HG03432 (cell line): Measurements from ENCODE around the gene SH3GL1.
A peak's percentile ranks its signal among the peaks of the same experiment; 100 is the strongest.

Source experiments
- ATAC-seq: cut with Tn5 transposase; IDR thresholded peaks from one replicate; pipeline ENCODE4 v1.9.1; 2021; ENCODE audit warnings: mild to moderate bottlenecking, moderate library complexity; ENCODE audit not compliant: unreplicated experiment

The SH3GL1 gene

DNA sequence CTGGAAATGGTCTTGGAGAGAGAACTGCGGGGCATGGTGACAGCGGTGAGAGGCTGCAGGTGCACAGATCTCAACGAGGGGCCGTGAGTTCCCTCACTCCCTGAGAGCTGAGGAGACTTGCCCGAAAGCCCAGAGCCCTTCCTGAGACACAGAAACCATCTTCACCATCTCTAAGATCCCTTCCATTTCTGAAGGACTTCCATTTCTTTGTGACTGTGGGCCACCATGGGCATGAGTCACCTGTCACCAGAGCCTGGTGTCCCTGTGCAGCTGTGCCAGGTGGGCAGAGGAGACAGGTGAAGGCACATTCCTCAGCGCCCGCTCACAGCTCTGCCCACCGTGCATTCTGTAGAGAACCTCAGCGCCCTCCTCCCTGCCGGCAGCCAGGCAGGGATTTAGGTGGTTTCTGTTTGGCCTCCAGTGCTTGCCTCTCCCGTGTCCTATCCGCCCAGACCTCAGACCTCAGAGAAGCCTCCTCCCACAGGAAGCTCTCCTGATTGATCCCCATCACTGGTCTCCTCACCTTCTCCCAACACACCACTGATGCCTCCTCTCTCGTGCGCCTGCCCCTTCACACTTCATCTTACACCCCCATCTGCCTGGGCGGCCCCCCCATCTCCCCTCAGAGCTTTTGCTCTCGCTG lies 24.2 kb downstream of the SH3GL1 start:
- no peak for ATAC-seq

DNA sequence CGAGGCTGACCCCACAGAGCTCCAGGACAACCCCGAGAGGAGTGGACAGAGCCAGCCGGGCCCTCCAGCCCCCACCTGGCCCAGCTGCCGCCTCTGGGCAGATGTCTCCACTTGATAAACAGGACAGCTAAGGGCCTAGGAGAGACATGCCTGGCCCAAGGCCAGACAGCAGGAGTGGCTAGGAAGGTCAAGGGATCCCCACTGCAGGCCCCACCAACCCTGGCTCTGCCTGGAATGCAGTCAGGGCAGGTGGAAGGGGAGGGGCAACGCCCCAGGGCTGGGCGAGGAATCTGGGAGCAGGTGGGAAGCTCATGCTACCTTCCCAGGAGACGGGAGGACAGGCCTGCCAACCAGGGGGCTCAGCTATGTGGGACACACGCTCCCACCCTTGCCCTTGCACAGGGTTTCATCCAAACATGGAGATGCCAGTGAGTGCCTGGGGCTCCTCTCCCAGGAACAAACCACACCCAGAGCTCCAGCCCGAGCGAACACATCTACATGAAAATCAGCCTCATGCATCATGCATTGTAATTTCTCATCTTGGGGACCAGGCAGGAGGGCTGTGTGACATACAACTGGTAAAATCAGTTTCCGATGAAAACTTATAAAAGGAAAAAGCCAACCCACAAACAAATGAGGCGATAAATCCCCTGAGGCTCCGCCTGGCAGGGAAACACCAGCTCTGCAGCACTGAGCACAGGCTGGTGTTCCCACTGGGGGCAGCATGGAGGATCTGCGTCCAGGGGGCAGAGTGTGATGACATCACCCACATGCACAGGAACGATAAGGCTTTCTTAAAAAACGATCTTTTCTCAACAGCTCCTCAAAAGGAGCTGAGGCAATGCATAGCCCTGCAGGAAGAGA lies 25.0 kb downstream of the SH3GL1 start:
- ATAC-seq = no peak

DNA sequence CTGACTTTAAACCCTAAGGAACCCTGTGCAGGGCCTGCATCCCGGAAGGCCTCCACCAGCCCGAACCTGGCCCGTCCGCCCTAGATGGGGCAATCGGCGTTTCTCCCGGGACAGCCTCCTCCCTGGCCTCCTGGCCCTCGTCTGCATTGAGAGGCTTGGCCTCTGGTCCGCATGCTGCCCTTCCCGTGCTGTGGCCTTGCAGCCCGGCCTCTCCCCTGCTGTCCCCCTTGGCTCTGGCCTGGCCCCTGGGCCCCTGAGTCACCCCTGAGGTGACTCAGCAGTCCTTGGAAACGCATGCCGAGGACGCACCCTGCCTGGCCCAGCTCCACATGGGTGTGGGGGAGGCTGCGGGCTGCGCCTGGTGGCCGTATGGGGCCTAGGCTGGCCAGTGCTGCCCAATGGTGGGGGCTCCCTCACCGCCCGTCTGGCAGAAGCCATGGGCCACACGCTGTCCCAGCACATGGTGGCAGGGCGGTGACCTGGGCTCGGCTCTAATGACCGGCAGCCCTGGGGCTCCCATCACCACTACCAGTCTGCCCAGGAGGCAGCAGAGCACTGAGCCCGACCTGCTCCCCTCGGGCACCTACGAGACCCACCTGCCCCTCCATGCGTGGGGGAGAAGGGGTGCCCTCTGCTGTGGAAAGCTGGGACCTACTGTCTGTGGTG lies 25.7 kb downstream of the SH3GL1 start:
- no peak for ATAC-seq

DNA sequence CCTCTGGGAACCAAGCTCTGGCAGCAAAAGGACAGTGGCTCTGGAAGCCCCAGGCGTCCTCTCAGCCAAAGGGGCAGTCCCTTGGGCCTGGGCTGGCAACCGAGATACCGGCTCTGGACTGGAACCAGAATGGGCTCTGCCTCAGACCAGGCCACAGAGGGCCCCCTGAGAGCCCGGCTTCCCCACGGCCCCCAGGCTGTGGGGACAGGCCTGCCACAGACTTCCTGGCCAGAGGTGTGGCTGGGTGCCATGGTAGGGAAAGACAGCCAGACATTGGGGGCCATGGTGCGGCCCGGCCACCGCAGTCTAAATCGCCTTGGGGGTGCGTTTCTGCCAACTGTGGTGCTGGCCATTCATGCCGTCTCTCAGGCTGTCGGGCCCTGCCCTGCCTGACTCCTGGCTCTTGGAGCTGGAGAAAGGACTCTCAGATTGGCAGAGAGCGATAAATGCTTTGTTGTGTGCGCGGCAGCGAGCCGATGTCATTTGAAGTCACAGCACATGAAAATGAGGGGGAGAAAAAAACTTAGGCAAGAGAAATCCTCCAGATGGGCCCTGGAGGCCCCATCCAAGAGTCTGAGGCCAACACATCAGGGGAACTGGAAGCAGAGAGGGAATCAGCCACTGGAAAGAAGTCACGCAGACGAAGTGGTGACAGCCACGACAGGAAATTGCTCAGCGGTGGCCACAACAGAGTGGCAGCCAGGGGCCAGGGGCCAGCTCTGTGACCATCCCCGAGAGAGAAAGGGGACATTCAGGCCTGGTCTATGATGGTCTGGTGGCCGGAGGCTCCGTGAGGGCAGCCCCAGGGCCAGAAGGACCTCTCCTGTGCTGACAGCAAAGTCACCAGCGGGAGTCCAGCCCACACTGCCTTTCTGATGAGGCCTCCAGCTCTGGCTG lies 26.5 kb downstream of the SH3GL1 start:
- no peak for ATAC-seq

DNA sequence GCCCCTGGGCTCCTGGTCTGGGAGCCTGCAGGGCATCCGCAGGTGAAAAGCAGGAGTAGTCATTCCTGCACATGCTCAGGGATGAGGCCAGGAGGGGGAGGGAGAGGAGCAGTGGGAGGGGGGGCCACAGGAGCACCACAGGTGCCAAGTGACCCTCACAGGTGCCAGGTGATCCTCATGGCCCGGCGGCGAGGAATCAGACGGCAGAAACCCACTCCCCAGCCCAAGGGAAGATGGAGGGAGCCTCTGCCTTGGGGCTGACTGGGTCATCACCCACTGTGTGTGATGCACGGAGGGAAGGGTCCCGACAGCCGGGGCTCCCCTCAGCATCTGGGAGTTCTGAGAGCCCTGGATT lies 27.4 kb downstream of the SH3GL1 start:
- ATAC-seq = no peak

DNA sequence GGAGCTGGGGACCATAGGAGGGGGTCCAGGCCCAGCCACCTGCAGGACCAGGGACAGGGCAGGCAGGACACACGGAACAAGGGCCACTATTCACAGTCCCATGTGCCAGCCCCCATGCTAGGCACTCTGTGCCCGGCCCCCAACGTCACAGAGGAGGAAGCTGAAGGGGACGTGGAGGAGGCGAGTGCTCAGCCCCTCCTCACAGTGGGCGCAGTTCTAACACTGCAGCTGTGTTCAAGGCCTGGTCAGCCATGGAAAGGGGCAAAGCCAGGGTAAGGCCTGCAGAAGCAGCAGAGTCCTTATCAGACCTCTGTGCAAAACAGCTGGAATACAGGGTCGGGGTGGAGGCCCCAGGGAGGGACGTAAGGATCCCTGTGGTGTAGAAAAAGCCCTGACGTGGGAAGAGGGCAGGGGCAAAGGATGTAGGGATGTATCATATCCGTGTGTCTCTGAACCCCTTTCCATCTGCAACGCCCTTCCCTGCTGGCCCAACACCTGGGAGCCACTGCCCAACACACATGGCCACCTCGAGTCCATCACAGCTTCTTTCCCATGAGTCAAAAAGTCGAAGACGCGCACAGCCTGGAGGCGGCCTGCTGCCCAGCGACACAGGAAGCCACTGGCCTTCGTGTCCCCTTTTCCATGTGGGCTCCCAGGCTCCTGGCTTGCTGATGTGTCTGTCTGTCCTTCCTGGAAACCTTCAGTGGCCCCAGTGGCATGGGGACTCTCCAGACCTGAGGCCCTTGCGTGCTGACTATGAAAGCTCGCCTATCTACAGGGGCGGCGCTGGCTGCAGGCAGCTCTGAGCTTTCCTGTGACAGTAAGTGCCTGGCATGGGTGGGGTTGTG lies 28.0 kb downstream of the SH3GL1 start:
- ATAC-seq = no peak

DNA sequence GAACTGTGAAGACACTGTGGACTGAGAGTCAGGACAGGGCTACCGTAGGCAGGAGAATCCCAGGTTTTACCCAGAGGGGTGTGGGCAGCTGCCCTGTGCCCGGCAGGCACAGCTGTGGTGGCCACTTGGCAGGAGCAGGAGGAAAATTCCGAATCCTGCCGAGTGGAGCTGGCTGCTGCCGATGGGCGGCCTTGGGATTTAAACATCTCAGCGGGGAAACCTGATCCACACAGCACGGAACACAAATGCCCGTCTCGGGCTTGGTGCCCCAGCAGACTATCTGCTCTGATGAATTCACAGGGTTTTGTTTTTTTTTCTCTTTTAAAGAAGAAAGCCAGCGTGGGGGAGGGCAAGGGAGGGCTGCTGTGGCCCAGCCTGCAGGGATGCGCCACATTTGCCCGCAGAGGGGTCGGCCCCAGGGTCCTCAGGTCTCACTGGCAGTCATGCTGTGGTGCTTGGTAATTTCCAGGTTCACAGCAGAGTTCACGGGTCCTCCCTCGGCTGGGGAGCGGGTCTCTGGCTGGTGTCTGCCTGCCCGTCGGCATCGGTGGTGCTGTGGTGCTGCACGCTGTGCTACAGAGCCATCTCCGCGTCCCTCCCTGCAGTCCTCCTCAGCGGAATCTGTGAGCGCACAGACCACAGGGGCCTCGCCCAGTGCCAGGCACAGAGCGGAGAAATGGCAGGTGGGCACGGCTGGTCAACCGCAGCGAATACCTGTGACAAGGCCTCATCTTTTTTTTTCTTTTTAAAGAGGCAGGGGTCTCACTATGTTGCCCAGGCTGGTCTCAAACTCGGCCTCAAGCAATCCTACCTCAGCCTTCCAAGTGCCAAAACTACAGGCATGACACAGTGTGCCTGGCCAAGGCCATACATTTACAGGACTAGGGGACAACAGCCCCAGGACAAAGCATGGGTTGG lies 28.8 kb downstream of the SH3GL1 start:
- no peak for ATAC-seq

DNA sequence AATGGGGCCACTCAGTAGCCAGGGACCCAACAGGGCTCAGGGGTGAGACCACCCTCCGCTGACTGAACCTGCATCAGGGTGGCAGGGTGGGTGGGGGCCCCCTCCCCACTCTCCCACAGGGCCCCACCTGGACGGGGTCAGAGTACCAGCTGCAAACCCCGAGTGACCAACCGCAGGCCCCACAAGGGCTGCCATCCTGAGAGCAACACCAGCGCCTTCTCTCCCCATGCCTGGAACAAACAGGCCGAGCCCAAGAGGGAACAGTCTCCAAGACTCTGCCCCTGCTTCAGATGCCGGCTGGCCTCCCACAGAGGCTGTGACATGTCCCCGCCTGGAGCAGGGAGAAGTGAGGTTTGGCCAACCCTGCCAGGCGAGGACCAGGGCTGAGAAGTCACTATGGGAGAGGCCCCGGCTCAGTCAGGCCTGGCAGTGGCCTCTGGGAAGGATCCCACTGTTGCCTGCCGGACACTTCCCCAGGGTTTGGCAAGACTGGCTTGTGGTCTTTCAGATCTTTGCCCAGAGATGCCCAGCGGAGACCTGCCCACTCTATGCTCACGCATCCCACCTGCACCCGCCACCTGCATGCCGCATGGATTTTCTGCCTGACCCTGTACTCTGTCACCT lies 29.8 kb downstream of the SH3GL1 start:
- no peak for ATAC-seq

DNA sequence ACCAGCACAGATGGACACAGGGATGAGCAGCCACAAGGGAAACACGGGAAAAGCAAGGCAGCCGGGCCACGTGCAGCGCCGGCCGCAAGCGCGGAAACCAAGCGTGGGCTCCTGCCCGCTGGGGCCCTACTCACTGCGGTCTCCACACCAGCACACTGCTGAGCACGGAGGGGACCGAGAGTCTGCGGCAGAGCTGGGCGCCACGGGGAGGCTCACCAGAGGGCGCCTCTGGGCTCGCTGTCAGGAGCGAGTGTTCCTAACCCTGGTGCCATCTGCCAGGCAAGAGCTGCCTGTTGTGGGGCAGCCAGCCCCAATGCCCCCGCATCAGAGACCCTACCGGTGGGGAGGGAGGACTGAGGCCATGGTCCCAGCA lies 30.5 kb downstream of the SH3GL1 start:
- ATAC-seq = peak; percentile 50

DNA sequence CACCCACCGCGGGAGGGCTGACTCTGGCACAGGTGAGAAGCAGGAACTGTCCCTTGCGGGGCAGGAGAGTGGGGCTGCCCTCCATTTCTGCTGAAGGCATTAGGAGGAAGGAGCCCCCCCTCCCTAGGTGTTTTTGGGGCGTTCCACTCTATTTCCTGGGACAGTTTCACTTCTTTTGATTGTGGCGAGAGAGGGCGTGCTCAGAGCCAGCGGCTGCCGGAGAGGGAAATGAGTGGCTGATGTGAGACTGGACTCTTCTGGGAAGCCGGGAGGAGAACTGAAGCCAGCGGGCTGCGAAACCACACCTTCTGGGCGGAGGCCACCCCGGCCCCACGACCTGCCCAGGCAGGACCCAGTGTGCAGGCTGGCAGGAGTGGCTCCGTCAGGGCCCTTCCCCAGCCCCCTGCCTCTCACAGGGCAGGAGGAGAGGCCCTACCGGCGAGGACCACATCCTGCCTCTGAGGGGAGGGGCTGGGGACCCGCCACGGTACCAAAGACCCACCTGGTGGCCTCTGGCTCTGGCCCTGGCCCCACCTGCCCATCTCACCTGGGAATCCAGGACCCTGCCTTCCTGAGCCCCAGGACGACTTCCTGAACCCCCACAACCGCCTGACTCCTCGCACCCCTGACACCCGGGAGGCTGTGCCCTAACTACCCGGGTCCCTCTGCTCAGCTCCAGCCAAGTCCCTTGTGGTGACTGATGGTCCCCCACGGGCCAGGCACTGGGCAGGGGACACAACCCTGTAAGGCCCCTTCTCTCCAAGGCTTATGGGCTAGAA lies 31.0 kb downstream of the SH3GL1 start:
- peak; percentile 52 for ATAC-seq

DNA sequence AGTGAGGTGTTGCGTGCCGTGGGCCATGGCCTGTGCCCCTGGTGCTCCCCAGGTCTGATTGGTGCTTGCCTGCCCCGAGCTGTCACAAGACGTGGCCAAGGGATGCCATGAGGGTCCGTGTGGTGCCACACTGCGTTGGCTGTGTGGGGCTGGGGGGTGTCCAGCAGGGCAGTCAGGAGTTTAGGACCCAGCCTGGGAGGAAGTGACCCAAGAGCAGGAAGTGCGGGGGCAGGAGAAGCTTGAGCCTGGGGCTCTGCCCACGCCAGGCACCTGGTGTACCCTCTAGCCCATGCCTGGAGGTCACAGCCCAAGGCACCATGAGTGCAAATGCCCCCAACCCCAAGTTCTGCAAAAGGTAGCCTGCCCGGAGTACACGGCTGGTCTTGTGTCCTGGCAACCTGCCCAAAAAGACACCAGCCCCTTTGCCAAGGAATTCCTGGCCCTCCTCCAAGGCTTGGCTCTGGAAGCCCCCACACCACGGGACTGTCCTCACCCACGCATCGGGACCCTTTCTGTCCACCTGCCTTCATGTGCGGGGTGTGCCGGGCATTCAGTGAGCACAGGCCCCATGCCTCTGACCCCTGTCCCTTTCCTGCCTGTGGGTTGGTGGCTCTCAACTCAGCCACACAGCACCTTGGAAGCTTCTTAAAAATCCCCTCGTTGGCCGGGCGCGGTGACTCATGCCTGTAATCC lies 32.1 kb downstream of the SH3GL1 start:
- ATAC-seq = no peak

DNA sequence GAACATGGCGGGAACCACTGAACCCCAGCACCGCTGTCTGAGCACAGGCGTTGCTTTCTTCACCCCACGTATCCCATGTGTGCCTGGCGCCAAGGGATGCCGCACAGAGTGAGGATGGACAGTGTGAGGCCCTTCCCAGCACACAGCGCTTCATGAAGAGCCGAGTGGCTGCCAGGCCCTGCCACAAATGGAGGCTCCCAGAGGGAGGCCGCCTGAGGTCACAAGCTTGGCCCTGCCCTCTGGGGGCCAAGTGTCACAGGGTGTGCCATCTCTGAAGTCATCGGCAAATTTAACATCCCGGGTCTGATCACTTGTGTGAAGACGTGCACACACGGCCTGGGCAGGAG lies 32.6 kb downstream of the SH3GL1 start:
- ATAC-seq = no peak

DNA sequence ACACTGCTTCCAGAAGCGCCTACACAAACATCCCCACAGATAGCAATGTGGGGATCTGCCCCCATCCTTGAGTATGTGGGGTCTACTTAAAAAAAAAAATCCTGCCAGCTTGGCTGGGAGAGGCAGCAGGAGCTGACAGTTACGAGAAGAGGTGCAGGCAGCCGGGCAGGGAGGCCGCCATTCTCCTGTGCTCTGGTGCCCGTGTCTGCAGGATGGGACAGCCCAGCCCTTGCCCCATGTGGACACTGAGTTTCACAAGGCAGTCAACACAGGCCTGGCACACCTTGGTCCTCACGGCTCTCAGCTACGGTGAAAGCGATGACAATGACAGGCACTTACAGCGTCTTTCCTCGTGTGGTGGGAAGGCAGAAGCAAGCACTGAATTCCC lies 33.0 kb downstream of the SH3GL1 start:
- ATAC-seq = no peak

DNA sequence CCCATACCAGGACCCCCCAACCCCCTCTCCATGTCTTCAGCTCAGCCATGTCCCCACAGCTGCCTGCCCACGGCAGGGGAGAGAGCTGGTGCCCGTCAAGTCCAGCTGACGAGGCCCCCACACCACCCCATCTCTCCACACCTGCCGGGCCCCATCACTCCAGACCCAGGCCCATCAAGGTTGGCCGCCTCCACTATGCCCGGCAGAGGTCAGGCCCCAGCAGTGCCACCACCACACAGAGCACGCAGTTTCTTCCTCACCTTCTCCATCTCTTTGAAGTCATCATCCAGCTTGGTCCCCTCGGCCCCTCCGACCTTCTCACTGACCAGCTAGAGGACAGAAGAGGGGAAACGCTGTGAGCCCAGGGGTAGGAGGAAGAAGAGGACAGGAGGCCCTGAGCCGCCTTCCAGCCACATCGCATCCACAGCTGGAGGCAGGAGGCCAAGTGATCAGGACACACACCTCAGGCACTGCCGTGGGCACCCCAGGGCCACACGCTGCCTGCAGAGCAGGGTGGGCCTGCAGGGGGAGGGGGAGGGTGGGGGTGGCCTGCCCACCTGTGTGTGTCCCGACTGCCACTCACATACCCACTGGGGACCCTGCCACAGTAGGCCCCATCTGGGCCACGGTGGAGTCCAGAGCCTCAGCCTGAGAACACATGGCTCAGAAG lies 33.5 kb downstream of the SH3GL1 start:
- ATAC-seq = no peak

DNA sequence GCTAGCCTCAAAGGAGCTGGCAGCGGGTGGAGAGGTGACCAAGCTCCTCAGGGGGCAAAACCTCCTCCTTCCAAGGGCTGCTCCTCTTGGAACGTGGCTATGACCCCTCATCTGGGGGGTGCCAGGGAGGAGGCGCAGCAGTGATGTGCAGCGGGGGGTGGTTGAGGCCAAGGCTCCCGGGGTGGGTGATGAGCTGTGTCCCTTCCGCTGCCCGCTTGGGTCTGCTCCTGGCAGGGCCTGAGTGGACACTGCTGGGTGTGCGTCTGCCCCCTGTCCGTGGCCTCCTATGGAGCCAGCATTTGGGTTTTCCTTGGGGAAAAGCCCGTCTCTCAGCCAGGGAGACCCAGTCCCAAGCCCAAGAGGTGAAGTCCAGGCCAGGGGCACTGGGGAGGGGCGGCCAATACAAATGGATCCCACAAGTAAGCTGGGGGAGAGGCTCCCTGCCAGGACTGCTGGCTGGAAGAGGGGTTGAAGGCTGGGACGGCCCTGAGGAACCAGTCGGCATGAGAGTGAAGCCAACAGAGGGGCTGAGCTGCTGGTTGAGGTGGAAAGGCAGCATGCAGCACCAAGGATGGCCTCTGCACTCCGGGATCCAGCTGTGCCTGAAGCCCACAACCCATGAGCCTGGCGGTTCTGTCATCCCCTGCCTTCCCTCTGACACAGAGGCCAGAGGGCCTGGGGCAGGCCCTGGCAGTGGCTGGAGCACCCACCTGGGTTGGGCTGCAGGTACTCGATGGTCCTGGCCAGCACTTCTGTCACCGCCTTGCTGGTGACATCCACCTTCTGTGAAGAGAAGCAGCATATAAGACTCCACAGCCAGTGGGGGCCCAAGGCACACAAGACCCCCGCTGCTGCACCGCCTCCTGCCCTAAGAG lies 34.3 kb downstream of the SH3GL1 start:
- no peak for ATAC-seq

DNA sequence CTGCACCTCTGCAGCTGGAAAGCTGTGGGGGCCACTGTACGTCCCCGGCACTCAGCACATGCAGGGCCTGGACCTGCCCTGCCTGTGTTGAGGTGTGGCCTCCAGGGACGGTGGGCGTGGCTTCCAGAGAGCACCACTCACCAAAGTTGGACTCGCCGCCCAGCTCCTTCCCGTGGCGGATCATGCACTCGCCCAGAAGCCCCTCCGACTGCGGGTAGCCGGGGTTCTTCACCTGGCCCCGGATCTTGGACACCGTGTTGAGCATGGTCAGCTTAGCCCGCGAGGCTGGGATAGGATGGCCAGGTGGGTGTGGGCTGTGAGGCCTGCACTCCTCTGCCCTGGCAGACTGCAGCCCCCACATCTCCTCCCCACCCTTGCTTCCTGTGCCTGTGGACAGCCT lies 35.0 kb downstream of the SH3GL1 start:
- no peak for ATAC-seq
